ENCODE measurements around the gene RBKS. TPM values are rescaled to one million over a fixed set of nuclear protein-coding genes. Genes with fewer than 3 reads are reported as not detected.
A peak's percentile ranks its signal among the peaks of the same experiment; 100 is the strongest.

RBKS gene
- total and polyA plus RNA-seq, 2 of the 13 experiments (the other 11 are each of a cell fraction or from before 2014, with no cell fraction given) = 7.7 to 8.3 TPM

DNA sequence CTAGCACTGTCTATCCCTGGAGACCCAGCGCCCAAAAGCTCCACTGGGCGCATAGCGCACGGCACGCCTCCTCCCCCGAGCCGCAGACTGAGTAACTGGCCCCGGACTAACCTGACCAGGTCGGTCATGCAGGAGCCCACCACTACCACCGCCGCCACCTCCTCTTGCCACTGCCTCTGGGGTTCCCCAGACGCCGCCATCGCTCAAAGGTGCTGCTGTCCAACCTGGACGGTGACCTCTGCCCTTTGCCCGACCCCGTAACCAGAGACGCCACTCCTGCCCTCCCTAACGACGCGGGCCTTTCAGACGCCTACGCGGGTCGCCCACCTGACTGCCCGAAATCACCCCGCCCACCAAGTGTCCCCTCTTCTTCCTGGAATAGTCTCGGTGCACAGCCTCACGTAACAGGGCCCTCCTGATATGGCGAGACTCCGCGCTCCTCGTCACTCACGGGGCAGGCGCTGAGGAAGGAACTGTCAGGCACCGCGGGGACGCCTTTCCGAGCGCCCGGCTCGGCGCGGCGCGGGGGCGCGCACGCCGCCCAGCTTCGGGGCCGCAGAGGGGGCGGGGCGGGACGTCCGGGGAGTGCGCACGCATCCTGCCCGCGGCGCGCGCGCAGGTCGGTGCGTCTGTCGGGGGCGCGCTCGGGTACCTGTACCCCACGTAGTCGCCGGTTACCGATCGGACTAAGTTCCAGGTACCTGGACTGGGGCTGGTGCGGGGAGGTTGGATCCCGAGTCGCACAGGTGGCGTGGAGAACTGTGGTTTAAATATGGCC, at the start of gene RBKS, which contains the start of gene BABAM2 (continued):
- TF ChIP-seq HNF4G (IDR thresholded peaks at IDR 0.05; ENCODE audit: borderline replicate concordance, low read depth, low read length) (peak; percentile 98), HNF4G (CRISPR knock-in tag; IDR thresholded peaks at IDR 0.05; ENCODE audit: borderline replicate concordance, low read depth) (peak; percentile 97), SNAPC2 (CRISPR knock-in tag; IDR thresholded peaks at IDR 0.05) (peak; percentile 94), ZNF335 (CRISPR knock-in tag; IDR thresholded peaks at IDR 0.05) (peak; percentile 99), ZNF3 (CRISPR knock-in tag; IDR thresholded peaks at IDR 0.05) (no peak), ZNF160 (CRISPR knock-in tag; IDR thresholded peaks at IDR 0.05) (peak; percentile 61; the same call in 1 of the 2 replicates), SMARCC2 (IDR thresholded peaks at IDR 0.05) (no peak), GATAD2A (CRISPR knock-in tag; IDR thresholded peaks at IDR 0.05) (no peak), ATAD3A (CRISPR knock-in tag; IDR thresholded peaks at IDR 0.05) (peak; percentile 72), FOXK1 (CRISPR knock-in tag; IDR thresholded peaks at IDR 0.05; ENCODE audit: borderline replicate concordance, low read depth) (peak; percentile 63; the same call in 1 of the 2 replicates), ZNF225 (CRISPR knock-in tag; IDR thresholded peaks at IDR 0.05) (peak; percentile 95; the same call in 1 of the 2 replicates), ZNF253 (CRISPR knock-in tag; IDR thresholded peaks at IDR 0.05; ENCODE audit: borderline replicate concordance) (no peak; the same call in 1 of the 2 replicates)
- TF ChIP-seq, protein P1, sequence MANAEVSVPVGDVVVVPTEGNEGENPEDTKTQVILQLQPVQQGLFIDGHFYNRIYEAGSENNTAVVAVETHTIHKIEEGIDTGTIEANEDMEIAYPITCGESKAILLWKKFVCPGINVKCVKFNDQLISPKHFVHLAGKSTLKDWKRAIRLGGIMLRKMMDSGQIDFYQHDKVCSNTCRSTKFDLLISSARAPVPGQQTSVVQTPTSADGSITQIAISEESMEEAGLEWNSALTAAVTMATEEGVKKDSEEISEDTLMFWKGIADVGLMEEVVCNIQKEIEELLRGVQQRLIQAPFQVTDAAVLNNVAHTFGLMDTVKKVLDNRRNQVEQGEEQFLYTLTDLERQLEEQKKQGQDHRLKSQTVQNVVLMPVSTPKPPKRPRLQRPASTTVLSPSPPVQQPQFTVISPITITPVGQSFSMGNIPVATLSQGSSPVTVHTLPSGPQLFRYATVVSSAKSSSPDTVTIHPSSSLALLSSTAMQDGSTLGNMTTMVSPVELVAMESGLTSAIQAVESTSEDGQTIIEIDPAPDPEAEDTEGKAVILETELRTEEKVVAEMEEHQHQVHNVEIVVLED (CRISPR knock-in tag; IDR thresholded peaks at IDR 0.05; ENCODE audit: borderline replicate concordance) = peak; percentile 98
- TF ChIP-seq, protein P2, sequence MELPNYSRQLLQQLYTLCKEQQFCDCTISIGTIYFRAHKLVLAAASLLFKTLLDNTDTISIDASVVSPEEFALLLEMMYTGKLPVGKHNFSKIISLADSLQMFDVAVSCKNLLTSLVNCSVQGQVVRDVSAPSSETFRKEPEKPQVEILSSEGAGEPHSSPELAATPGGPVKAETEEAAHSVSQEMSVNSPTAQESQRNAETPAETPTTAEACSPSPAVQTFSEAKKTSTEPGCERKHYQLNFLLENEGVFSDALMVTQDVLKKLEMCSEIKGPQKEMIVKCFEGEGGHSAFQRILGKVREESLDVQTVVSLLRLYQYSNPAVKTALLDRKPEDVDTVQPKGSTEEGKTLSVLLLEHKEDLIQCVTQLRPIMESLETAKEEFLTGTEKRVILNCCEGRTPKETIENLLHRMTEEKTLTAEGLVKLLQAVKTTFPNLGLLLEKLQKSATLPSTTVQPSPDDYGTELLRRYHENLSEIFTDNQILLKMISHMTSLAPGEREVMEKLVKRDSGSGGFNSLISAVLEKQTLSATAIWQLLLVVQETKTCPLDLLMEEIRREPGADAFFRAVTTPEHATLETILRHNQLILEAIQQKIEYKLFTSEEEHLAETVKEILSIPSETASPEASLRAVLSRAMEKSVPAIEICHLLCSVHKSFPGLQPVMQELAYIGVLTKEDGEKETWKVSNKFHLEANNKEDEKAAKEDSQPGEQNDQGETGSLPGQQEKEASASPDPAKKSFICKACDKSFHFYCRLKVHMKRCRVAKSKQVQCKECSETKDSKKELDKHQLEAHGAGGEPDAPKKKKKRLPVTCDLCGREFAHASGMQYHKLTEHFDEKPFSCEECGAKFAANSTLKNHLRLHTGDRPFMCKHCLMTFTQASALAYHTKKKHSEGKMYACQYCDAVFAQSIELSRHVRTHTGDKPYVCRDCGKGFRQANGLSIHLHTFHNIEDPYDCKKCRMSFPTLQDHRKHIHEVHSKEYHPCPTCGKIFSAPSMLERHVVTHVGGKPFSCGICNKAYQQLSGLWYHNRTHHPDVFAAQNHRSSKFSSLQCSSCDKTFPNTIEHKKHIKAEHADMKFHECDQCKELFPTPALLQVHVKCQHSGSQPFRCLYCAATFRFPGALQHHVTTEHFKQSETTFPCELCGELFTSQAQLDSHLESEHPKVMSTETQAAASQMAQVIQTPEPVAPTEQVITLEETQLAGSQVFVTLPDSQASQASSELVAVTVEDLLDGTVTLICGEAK (IDR thresholded peaks at IDR 0.05) = no peak
- TF ChIP-seq, protein P2 (CRISPR knock-in tag; IDR thresholded peaks at IDR 0.05) = peak; percentile 91
- TF ChIP-seq, protein P3, sequence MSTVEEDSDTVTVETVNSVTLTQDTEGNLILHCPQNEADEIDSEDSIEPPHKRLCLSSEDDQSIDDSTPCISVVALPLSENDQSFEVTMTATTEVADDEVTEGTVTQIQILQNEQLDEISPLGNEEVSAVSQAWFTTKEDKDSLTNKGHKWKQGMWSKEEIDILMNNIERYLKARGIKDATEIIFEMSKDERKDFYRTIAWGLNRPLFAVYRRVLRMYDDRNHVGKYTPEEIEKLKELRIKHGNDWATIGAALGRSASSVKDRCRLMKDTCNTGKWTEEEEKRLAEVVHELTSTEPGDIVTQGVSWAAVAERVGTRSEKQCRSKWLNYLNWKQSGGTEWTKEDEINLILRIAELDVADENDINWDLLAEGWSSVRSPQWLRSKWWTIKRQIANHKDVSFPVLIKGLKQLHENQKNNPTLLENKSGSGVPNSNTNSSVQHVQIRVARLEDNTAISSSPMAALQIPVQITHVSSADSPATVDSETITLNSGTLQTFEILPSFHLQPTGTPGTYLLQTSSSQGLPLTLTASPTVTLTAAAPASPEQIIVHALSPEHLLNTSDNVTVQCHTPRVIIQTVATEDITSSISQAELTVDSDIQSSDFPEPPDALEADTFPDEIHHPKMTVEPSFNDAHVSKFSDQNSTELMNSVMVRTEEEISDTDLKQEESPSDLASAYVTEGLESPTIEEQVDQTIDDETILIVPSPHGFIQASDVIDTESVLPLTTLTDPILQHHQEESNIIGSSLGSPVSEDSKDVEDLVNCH (CRISPR knock-in tag; IDR thresholded peaks at IDR 0.05) = no peak

Data from HepG2 (cell line).